CD14-positive monocyte (primary cell): ENCODE results near the gene NEO1. TPM values are rescaled to one million over a fixed set of nuclear protein-coding genes. Genes with fewer than 3 reads are reported as not detected.
A peak's percentile ranks its signal among the peaks of the same experiment; 100 is the strongest.

ENCODE experiments used
- DNase-seq, 3 donors: peaks; one replicate each; pipeline ENCODE4 v3.0.0-alpha.2; 2011 to 2022
- H2AFZ ChIP-seq: 2 replicates; pipeline ENCODE4 v1.6.0; 2012; ENCODE audit warnings: mild to moderate bottlenecking, low read depth, low read length, inconsistent platforms; ENCODE audit not compliant: insufficient read depth, poor library complexity, severe bottlenecking
- H3K27ac ChIP-seq, 2 donors: 1 replicate in 1 of 2; 2 replicates in 1 of 2; pipeline ENCODE4 v1.5.1; 2012 to 2013; ENCODE audit warnings: low read length in 2 of 2, control low read depth in 1 of 2, inconsistent platforms in 1 of 2, low read depth in 1 of 2, mild to moderate bottlenecking in 1 of 2
- H3K27me3 ChIP-seq, 2 donors: one replicate each; pipeline versions ENCODE4 v1.6.0 to v1.6.1; 2011 to 2013; ENCODE audit warnings: low read length in 2 of 2; ENCODE audit not compliant: control insufficient read depth in 2 of 2, insufficient read depth in 2 of 2
- H3K36me3 ChIP-seq, 2 donors: replicated peaks in 1 of 2; 1 replicate in 1 of 2; 2 replicates in 1 of 2; pipeline versions ENCODE4 v1.5.1 to v1.6.1; 2012 to 2013; ENCODE audit warnings: low read length in 2 of 2, control low read depth in 1 of 2, inconsistent platforms in 1 of 2, mild to moderate bottlenecking in 1 of 2; ENCODE audit not compliant: insufficient read depth in 2 of 2, control insufficient read depth in 1 of 2
- H3K4me1 ChIP-seq, 2 donors: 1 replicate in 1 of 2; 2 replicates in 1 of 2; pipeline versions ENCODE4 v1.5.1 to v1.6.1; 2012 to 2013; ENCODE audit warnings: low read length in 2 of 2, control low read depth in 1 of 2, inconsistent platforms in 1 of 2, mild to moderate bottlenecking in 1 of 2, moderate library complexity in 1 of 2; ENCODE audit not compliant: insufficient read depth in 2 of 2, control insufficient read depth in 1 of 2
- H3K4me2 ChIP-seq: replicated peaks from 2 replicates; pipeline ENCODE3; 2012; ENCODE audit warnings: low read length, moderate library complexity, mild to moderate bottlenecking; ENCODE audit not compliant: poor library complexity, severe bottlenecking; ENCODE audit errors: extremely low read depth
- H3K4me3 ChIP-seq, 3 experiments: fragments of 200-600 bp in 1 of 3; sonication (generic) in 1 of 3; replicated peaks in 1 of 3; 1 replicate in 2 of 3; 2 replicates in 1 of 3; pipeline ENCODE4 v1.5.1; 2011 to 2013; ENCODE audit warnings: low read length in 3 of 3, mild to moderate bottlenecking in 3 of 3, control low read depth in 2 of 3, low read depth in 2 of 3, inconsistent platforms in 1 of 3, moderate library complexity in 1 of 3
- H3K79me2 ChIP-seq: 2 replicates; pipeline ENCODE4 v1.6.0; 2012; ENCODE audit warnings: mild to moderate bottlenecking, control low read depth, inconsistent platforms, low read length, moderate library complexity; ENCODE audit not compliant: insufficient read depth
- H3K9ac ChIP-seq: 2 replicates; pipeline ENCODE4 v1.6.0; 2017; ENCODE audit warnings: low read length, mild to moderate bottlenecking; ENCODE audit not compliant: insufficient read depth, poor library complexity, severe bottlenecking
- H3K9me3 ChIP-seq, 2 donors: replicated peaks in 1 of 2; 1 replicate in 1 of 2; 2 replicates in 1 of 2; pipeline versions ENCODE4 v1.5.1 to v1.6.1; 2012 to 2013; ENCODE audit warnings: low read length in 2 of 2, control low read depth in 1 of 2; ENCODE audit not compliant: control insufficient read depth in 1 of 2, insufficient read depth in 1 of 2
- H4K20me1 ChIP-seq: 2 replicates; pipeline ENCODE4 v1.6.0; 2012; ENCODE audit warnings: mild to moderate bottlenecking, low read length, control low read depth, moderate library complexity; ENCODE audit not compliant: insufficient read depth
- H3K27ac Mint-ChIP-seq, 7 donors: one replicate each; pipeline ENCODE4 v1.8.0; 2020; ENCODE audit warnings: mild to moderate bottlenecking in 7 of 7, mixed read lengths in 7 of 7, moderate library complexity in 6 of 7, inconsistent platforms in 2 of 7
- H3K27me3 Mint-ChIP-seq, 3 donors: one replicate each; pipeline ENCODE4 v1.8.0; 2021 to 2022; ENCODE audit warnings: low read depth in 3 of 3, mild to moderate bottlenecking in 3 of 3, mixed read lengths in 3 of 3, moderate library complexity in 3 of 3, inconsistent platforms in 1 of 3
- H3K36me3 Mint-ChIP-seq, 2 donors: one replicate each; pipeline ENCODE4 v1.8.0; 2020; ENCODE audit warnings: mixed read lengths in 2 of 2, inconsistent platforms in 1 of 2, mild to moderate bottlenecking in 1 of 2
- H3K4me1 Mint-ChIP-seq: one replicate; pipeline ENCODE4 v1.8.0; 2020; ENCODE audit warnings: mild to moderate bottlenecking, mixed read lengths
- H3K4me3 Mint-ChIP-seq, 2 donors: one replicate each; pipeline ENCODE4 v1.8.0; 2020; ENCODE audit warnings: mild to moderate bottlenecking in 2 of 2, mixed read lengths in 2 of 2, moderate library complexity in 1 of 2
- H3K9me3 Mint-ChIP-seq, 7 donors: one replicate each; pipeline ENCODE4 v1.8.0; 2020 to 2022; ENCODE audit warnings: mixed read lengths in 7 of 7, mild to moderate bottlenecking in 6 of 7, moderate library complexity in 6 of 7, inconsistent platforms in 2 of 7
- CTCF ChIP-seq: fragments of 200-600 bp; IDR thresholded peaks from one replicate; pipeline ENCODE4 v1.8.0; 2022; ENCODE audit warnings: antibody characterized with exemption, mild to moderate bottlenecking
- WGBS: methylation state at CpG from one replicate; pipeline ENCODE4 v1.1.5; 2013; ENCODE audit warnings: missing lambda C conversion rate; ENCODE audit not compliant: insufficient coverage; 5-methylcytosine and 5-hydroxymethylcytosine counted together
- intact Hi-C, 2 donors: fragments of 100-400 bp; cut with micrococcal nuclease; formaldehyde crosslinking; loops; one replicate each; pipeline versions ENCODE4 v1.15.0 to v1.15.1; 2023
- polyA plus RNA-seq, 3 donors: library from polyadenylated mRNA; depleted of rRNA in 1 of 3; unstranded in 2 of 3; stranded (reverse) in 1 of 3; fragments of 300-500 nt in 2 of 3; fragments of >200 nt in 1 of 3; fragmentation: Illumina TruSeq in 2 of 3; gene quantifications; 1 replicate in 2 of 3; 2 replicates in 1 of 3; pipeline ENCODE4 v1.2.3, GENCODE V29; 2012 to 2021

NEO1 gene
- polyA plus RNA-seq, 3 donors = 0.03 to 0.06 TPM; not detected in 1

- Histone ChIP-seq H3K27me3 (peaks cover 35 to 52% of the 10 kb centered on the region in 2 donors), H3K9me3 (no peaks in the 10 kb centered on the region), H2AFZ (no peak overlapping the region), H3K79me2 (no peaks in the 10 kb centered on the region), H4K20me1 (no peaks in the 10 kb centered on the region), H3K27ac (no peak overlapping the region), H3K4me1 (no peaks in the 10 kb centered on the region), H3K9ac (no peak overlapping the region), H3K4me2 (no peak overlapping the region), H3K36me3 (no peaks in the 10 kb centered on the region), H3K4me3 (no peak overlapping the region)
- Mint-ChIP-seq H3K9me3 (peaks cover 0 to 3% (median 0%) of the 10 kb centered on the region in 7 donors), H3K4me1 (no peaks in the 10 kb centered on the region), H3K36me3 (no peaks in the 10 kb centered on the region), H3K4me3 (no peak overlapping the region), H3K27me3 (peaks cover 27 to 49% (median 36%) of the 10 kb centered on the region in 3 donors), H3K27ac (peak overlapping the region in 1 of 7 donors; percentile 1)
- intact Hi-C loops = no loop called here
- no peak for DNase-seq
- 66% methylated on average over 5 of the region's 5 CpGs for WGBS
- no peak for TF ChIP-seq CTCF
These were observed 6.2 kb upstream of the NEO1 start for GRCh38 chr15:73046073-73046472.

GRCh38 chr15:73047882-73048281 lies 4.4 kb upstream of the NEO1 start:
- H2AFZ ChIP-seq = no peak overlapping the region
- H3K79me2 ChIP-seq = no peaks in the 10 kb centered on the region
- TF ChIP-seq CTCF = no peak
- H3K9me3 ChIP-seq = no peaks in the 10 kb centered on the region
- no peak overlapping the region for H3K9ac ChIP-seq
- H3K4me1 Mint-ChIP-seq = peaks cover 3% of the 10 kb centered on the region
- no peak overlapping the region for H3K27ac Mint-ChIP-seq
- H3K27ac ChIP-seq = no peak overlapping the region
- peaks cover 0 to 3% (median 0%) of the 10 kb centered on the region in 7 donors for H3K9me3 Mint-ChIP-seq
- intact Hi-C loops = no loop called here
- H3K4me1 ChIP-seq = peaks cover 4 to 13% of the 10 kb centered on the region in 2 donors
- no peak overlapping the region for H3K4me2 ChIP-seq
- no peaks in the 10 kb centered on the region for H3K36me3 Mint-ChIP-seq
- no peak for DNase-seq
- H4K20me1 ChIP-seq = no peaks in the 10 kb centered on the region
- H3K4me3 Mint-ChIP-seq = peak overlapping the region in 1 of 2 donors; percentile 5
- no peak overlapping the region for H3K4me3 ChIP-seq
- peaks cover 41 to 62% of the 10 kb centered on the region in 2 donors for H3K27me3 ChIP-seq
- H3K27me3 Mint-ChIP-seq = peaks cover 31 to 56% (median 43%) of the 10 kb centered on the region in 3 donors
- H3K36me3 ChIP-seq = no peaks in the 10 kb centered on the region
- WGBS = 73% methylated on average over 4 of the region's 6 CpGs
